PC-3 (cell line): ENCODE data around the gene STXBP6. TPM values are rescaled to one million over a fixed set of nuclear protein-coding genes. Genes with fewer than 3 reads are reported as not detected.

ENCODE experiments used
- ATAC-seq: fragments of 200-7000 bp; cut with Tn5 transposase; 2 replicates; pipeline ENCODE4 v1.9.1; 2020; ENCODE audit warnings: mild to moderate bottlenecking, moderate library complexity
- BruUV-seq: library from RNA; stranded (reverse); fragments of 400-500 nt; replicated peaks from 2 replicates; lab custom pipeline; 2021; lab: Mats Ljungman, UMichigan
- CTCF ChIA-PET: fragments of 300-600 bp; sonication (Branson Sonifier 250); formaldehyde crosslinking; loops from one replicate; lab custom pipeline; 2022; ENCODE audit warnings: antibody characterized with exemption; lab: Charles Lee
- POLR2A ChIA-PET: fragments of 300-600 bp; sonication (Branson Sonifier 250); formaldehyde crosslinking; loops from one replicate; lab custom pipeline; 2022; ENCODE audit warnings: antibody characterized with exemption; ENCODE audit not compliant: unreplicated experiment; lab: Charles Lee
- DNase-seq: peaks from one replicate; pipeline ENCODE4 v3.0.0-alpha.2; 2015
- H2AFZ ChIP-seq: fragments of 300-600 bp; sonication (generic); 2 replicates; pipeline ENCODE4 v1.6.0; 2016; ENCODE audit warnings: antibody characterized with exemption, low read length
- H3F3A ChIP-seq: fragments of 300-600 bp; sonication (generic); one replicate; pipeline ENCODE4 v1.6.0; 2017; ENCODE audit warnings: antibody characterized with exemption, low read length, control low read depth, mild to moderate bottlenecking; ENCODE audit not compliant: unreplicated experiment
- H3K27ac ChIP-seq: fragments of 300-600 bp; sonication (generic); 2 replicates; pipeline ENCODE4 v1.5.1; 2016; ENCODE audit warnings: mild to moderate bottlenecking, low read length
- H3K27me3 ChIP-seq: fragments of 300-600 bp; sonication (generic); 2 replicates; pipeline ENCODE4 v1.6.1; 2016; ENCODE audit warnings: low read length, mixed read lengths
- H3K36me3 ChIP-seq: fragments of 300-600 bp; sonication (generic); 2 replicates; pipeline ENCODE4 v1.6.1; 2016; ENCODE audit warnings: low read depth, mixed run types, low read length, mixed read lengths
- H3K4me1 ChIP-seq: fragments of 300-600 bp; sonication (generic); 2 replicates; pipeline ENCODE4 v1.5.1; 2016; ENCODE audit warnings: low read length; ENCODE audit not compliant: insufficient read depth
- H3K4me2 ChIP-seq: fragments of 300-600 bp; sonication (generic); 2 replicates; pipeline ENCODE4 v1.6.0; 2016; ENCODE audit warnings: low read length
- H3K4me3 ChIP-seq: fragments of 300-600 bp; sonication (generic); 2 replicates; pipeline ENCODE4 v1.5.1; 2016; ENCODE audit warnings: mild to moderate bottlenecking, low read length, mixed read lengths
- H3K79me2 ChIP-seq: fragments of 300-600 bp; sonication (generic); 2 replicates; pipeline ENCODE4 v1.6.1; 2017; ENCODE audit warnings: low read length, mixed read lengths
- H3K9ac ChIP-seq: fragments of 300-600 bp; sonication (generic); 2 replicates; pipeline ENCODE4 v1.6.0; 2016; ENCODE audit warnings: mild to moderate bottlenecking, low read length
- H3K9me2 ChIP-seq: fragments of 300-600 bp; sonication (generic); replicated peaks from 2 replicates; pipeline ENCODE4 v1.6.1; 2016; ENCODE audit warnings: mixed run types, low read length, mixed read lengths
- H3K9me3 ChIP-seq: fragments of 300-600 bp; sonication (generic); 2 replicates; pipeline ENCODE4 v1.6.1; 2016; ENCODE audit warnings: low read length, mixed read lengths
- H4K20me1 ChIP-seq: fragments of 300-600 bp; sonication (generic); 2 replicates; pipeline ENCODE4 v1.6.1; 2016; ENCODE audit warnings: low read length, mixed read lengths
- EZH2 ChIP-seq: fragments of 300-600 bp; sonication (generic); IDR thresholded peaks from one replicate; pipeline ENCODE4 v1.6.1; 2017; ENCODE audit warnings: antibody characterized with exemption, mild to moderate bottlenecking, low read length; ENCODE audit not compliant: unreplicated experiment
- EZH2phosphoT487 ChIP-seq: fragments of 300-600 bp; sonication (generic); IDR thresholded peaks from 2 replicates; pipeline ENCODE4 v1.6.1; 2018; ENCODE audit warnings: mild to moderate bottlenecking, antibody characterized with exemption, low read length, borderline replicate concordance
- intact Hi-C: fragments of 100-400 bp; cut with micrococcal nuclease; formaldehyde crosslinking; loops from 2 replicates; pipeline ENCODE4 v1.9.0; 2023
- total RNA-seq: library from RNA; depleted of rRNA; stranded (reverse); fragments of >200 nt; gene quantifications from 2 replicates; pipeline ENCODE4 v1.2.3, GENCODE V29; 2014
- TF ChIP-seq, protein P1 (sequence below): fragments of 300-600 bp; sonication (generic); conservative IDR thresholded peaks from 2 replicates; pipeline ENCODE4 v1.5.1; 2017; ENCODE audit warnings: antibody characterized with exemption, low read depth, mild to moderate bottlenecking, low read length

STXBP6 gene
- total RNA-seq, 1 experiment from 2014 or later = 0.40 TPM

DNA sequence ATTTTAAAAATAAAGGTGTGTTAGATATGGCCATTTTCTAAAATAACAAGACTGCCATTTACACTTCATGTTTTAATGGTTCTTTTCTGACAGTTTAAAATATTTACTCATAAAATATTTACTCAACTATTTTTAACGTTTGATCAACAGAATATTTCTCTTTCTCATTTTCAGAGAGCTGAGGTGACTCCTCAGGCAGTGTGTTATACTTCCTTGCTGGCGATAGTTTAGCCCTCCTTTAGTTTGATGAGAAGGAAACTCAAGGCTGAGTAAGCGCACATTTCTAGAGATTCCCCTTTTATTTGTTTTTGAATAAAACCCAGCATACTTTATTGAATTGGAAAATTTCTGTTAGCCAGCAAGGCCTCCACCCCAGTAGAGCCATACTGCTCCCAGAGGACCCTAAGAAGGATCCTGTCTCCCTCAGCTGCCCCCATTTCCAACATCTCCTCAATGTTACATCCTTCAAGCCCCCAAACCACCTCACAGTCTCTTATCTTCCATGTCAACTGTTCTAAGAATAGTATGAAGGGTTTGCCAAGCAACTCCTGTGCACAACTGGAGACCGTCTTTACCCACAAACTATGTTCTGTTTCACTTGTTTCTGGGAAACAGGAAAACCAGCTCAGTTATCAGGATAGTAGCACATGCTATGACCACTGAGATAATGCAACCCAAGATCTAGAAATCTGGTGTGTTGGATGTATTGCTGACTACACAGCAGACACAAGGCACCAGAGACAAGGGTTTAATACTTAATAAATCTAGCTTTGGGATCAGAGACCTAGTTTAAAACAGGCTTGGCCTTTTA is 129.5 kb downstream of the STXBP6 start:
- Histone ChIP-seq H3F3A (no peaks in the 10 kb centered on the region), H3K27me3 (no peaks in the 10 kb centered on the region), H3K9me3 (no peaks in the 10 kb centered on the region; the same call in 1 of the 2 replicates), H3K9me2 (no peaks in the 10 kb centered on the region), H3K79me2 (no peaks in the 10 kb centered on the region), H3K4me2 (no peak overlapping the region), H3K36me3 (no peaks in the 10 kb centered on the region), H3K27ac (no peak overlapping the region), H3K9ac (no peak overlapping the region), H2AFZ (no peak overlapping the region), H3K4me1 (no peaks in the 10 kb centered on the region), H3K4me3 (no peak overlapping the region), H4K20me1 (no peaks in the 10 kb centered on the region)
- ChIA-PET CTCF (no interaction called here), POLR2A (no interaction called here)
- no peak for ATAC-seq
- intact Hi-C loops = no loop called here
- TF ChIP-seq EZH2 = no peak
- TF ChIP-seq, protein P1, sequence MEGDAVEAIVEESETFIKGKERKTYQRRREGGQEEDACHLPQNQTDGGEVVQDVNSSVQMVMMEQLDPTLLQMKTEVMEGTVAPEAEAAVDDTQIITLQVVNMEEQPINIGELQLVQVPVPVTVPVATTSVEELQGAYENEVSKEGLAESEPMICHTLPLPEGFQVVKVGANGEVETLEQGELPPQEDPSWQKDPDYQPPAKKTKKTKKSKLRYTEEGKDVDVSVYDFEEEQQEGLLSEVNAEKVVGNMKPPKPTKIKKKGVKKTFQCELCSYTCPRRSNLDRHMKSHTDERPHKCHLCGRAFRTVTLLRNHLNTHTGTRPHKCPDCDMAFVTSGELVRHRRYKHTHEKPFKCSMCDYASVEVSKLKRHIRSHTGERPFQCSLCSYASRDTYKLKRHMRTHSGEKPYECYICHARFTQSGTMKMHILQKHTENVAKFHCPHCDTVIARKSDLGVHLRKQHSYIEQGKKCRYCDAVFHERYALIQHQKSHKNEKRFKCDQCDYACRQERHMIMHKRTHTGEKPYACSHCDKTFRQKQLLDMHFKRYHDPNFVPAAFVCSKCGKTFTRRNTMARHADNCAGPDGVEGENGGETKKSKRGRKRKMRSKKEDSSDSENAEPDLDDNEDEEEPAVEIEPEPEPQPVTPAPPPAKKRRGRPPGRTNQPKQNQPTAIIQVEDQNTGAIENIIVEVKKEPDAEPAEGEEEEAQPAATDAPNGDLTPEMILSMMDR = no peak
- BruUV-seq = no TSS peak
- no peak for DNase-seq

GRCh38 chr14:24918822-24919221 is 131.1 kb downstream of the STXBP6 start:
- H3K27me3 ChIP-seq = no peaks in the 10 kb centered on the region
- ChIA-PET CTCF (no interaction called here), POLR2A (no interaction called here)
- H3K9ac ChIP-seq = no peak overlapping the region
- H3K9me3 ChIP-seq = no peaks in the 10 kb centered on the region
- no peak overlapping the region for H2AFZ ChIP-seq
- no peaks in the 10 kb centered on the region for H3K79me2 ChIP-seq
- intact Hi-C loops = no loop called here
- H3K4me1 ChIP-seq = no peaks in the 10 kb centered on the region
- no peaks in the 10 kb centered on the region for H3K9me2 ChIP-seq
- BruUV-seq = no TSS peak
- no peak overlapping the region for H3K4me3 ChIP-seq
- H3K27ac ChIP-seq = no peak overlapping the region
- no peaks in the 10 kb centered on the region for H3F3A ChIP-seq
- DNase-seq (no peak), ATAC-seq (no peak)
- no peaks in the 10 kb centered on the region for H3K36me3 ChIP-seq
- no peaks in the 10 kb centered on the region for H4K20me1 ChIP-seq
- H3K4me2 ChIP-seq = no peak overlapping the region
- TF ChIP-seq EZH2 = no peak

DNA sequence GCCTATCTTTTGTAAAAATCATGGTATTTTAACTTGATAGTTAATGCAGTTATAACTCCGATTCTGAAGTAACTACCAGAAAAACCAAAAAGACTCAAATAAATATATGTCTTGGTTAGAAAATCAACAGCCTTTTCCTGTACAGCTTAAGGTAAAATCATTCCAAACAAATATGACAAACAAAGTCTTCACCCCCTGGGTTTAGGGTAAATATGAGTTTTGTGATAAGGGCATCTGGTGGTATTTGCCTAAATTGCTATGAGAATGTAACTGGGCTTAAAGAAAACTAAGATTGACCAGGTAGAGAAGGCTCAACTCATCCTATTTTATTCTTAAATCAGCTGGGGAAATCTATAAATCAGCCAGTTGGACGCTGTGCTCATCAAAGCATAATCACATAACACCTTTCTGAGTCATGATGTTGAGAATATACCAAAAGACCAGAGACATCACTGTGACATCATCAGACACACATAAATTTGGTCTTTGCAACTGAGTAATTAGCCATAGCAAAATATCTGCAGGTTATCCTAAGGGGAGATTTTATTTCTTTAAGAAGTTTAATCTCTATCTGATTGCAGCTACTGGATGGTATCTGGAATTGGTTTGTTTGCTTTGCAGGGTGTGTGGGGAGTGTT is 133.9 kb downstream of the STXBP6 start:
- ChIA-PET CTCF (no interaction called here), POLR2A (no interaction called here)
- H3K4me3 ChIP-seq = no peak overlapping the region
- H3K9me2 ChIP-seq = no peaks in the 10 kb centered on the region
- no peaks in the 10 kb centered on the region for H3K79me2 ChIP-seq
- H3K27me3 ChIP-seq = no peaks in the 10 kb centered on the region
- BruUV-seq = no TSS peak
- no peaks in the 10 kb centered on the region for H3K36me3 ChIP-seq
- no peak overlapping the region for H3K27ac ChIP-seq
- H3K4me2 ChIP-seq = no peak overlapping the region
- H3F3A ChIP-seq = no peaks in the 10 kb centered on the region
- ATAC-seq (no peak), DNase-seq (no peak)
- TF ChIP-seq, protein P1 = no peak
- no peak for TF ChIP-seq EZH2phosphoT487
- no peak overlapping the region for H2AFZ ChIP-seq
- H3K9me3 ChIP-seq = no peaks in the 10 kb centered on the region
- H3K9ac ChIP-seq = no peak overlapping the region
- H3K4me1 ChIP-seq = no peaks in the 10 kb centered on the region
- intact Hi-C loops = no loop called here
- H4K20me1 ChIP-seq = no peaks in the 10 kb centered on the region
